K562 (cell line): ENCODE measurements around the gene TBC1D5. TPM values are rescaled to one million over a fixed set of nuclear protein-coding genes. Genes with fewer than 3 reads are reported as not detected.

Source experiments
- ATAC-seq: fragments of 200-7000 bp; cut with Tn5 transposase; 3 replicates; pipeline ENCODE4 v1.9.1; 2020; ENCODE audit warnings: moderate library complexity
- BruUV-seq: library from RNA; stranded (reverse); fragments of 400-500 nt; replicated peaks from 2 replicates; lab custom pipeline; 2021; lab: Mats Ljungman, UMichigan
- CTCF ChIA-PET: fragments of 300-600 bp; formaldehyde crosslinking; extraction: SDS; loops from one replicate; lab custom pipeline; 2021; ENCODE audit warnings: low intra/inter-chr PET ratio; lab: Yijun Ruan, JAX
- POLR2A ChIA-PET: fragments of 300-600, 350-650 bp; sonication (Branson Sonifier 250); formaldehyde crosslinking; extraction: SDS; loops from one replicate; lab custom pipeline; 2021; ENCODE audit warnings: antibody characterized with exemption, inconsistent platforms; lab: Yijun Ruan, JAX
- DNase-seq, 4 experiments: peaks; one replicate each; pipeline versions ENCODE4 v3.0.0 to v3.0.0-alpha.2; 2011 to 2018; ENCODE audit warnings: low spot score in 3 of 4, mixed read lengths in 3 of 4; ENCODE audit errors: extremely low read depth in 1 of 4
- FAIRE-seq: peaks from 2 replicates; lab custom pipeline; 2011; peaks lifted over from hg19 to GRCh38; lab: Jason Lieb, UNC
- H2AFZ ChIP-seq: 2 replicates; pipeline ENCODE4 v1.6.0; 2011; ENCODE audit warnings: low read depth, low read length, control low read depth, inconsistent platforms
- H3K27ac ChIP-seq: fragments of 200-600 bp; 3 replicates; pipeline ENCODE4 v1.8.0; 2011; ENCODE audit warnings: low read depth, mild to moderate bottlenecking, control low read depth, inconsistent platforms, low read length, moderate library complexity, mixed read lengths; ENCODE audit errors: extremely low read depth
- H3K27me3 ChIP-seq, 2 experiments: fragments of 300-600 bp in 1 of 2; 2 replicates in 1 of 2; 3 replicates in 1 of 2; pipeline versions ENCODE4 v1.6.0 to v1.8.0; 2011; ENCODE audit warnings: inconsistent platforms in 2 of 2, low read length in 2 of 2, mild to moderate bottlenecking in 1 of 2, mixed read lengths in 1 of 2, moderate library complexity in 1 of 2; ENCODE audit not compliant: control insufficient read depth in 2 of 2, insufficient read depth in 2 of 2
- H3K36me3 ChIP-seq: fragments of 300-600 bp; 3 replicates; pipeline ENCODE4 v1.8.0; 2011; ENCODE audit warnings: mild to moderate bottlenecking, low read length, inconsistent platforms; ENCODE audit not compliant: control insufficient read depth, insufficient read depth
- H3K4me1 ChIP-seq, 2 experiments: fragments of 200-600 bp in 1 of 2; replicated peaks in 1 of 2; 2 replicates in 1 of 2; 3 replicates in 1 of 2; pipeline versions ENCODE4 v1.5.1 to v1.8.0; 2011; ENCODE audit warnings: inconsistent platforms in 2 of 2, low read length in 2 of 2, mild to moderate bottlenecking in 1 of 2, mixed read lengths in 1 of 2, moderate library complexity in 1 of 2; ENCODE audit not compliant: control insufficient read depth in 2 of 2, insufficient read depth in 2 of 2
- H3K4me2 ChIP-seq: 2 replicates; pipeline ENCODE4 v1.6.1; 2011; ENCODE audit warnings: low read length, control low read depth, inconsistent platforms, mixed read lengths; ENCODE audit not compliant: insufficient read depth
- H3K4me3 ChIP-seq: fragments of 200-600 bp; sonication (generic), shearing (Covaris generic); 2 replicates; pipeline ENCODE4 v1.5.1; 2016; ENCODE audit warnings: control low read depth, inconsistent platforms
- H3K79me2 ChIP-seq: fragments of 200-600 bp; 3 replicates; pipeline ENCODE4 v1.8.0; 2011; ENCODE audit warnings: low read length, inconsistent platforms; ENCODE audit not compliant: control insufficient read depth, insufficient read depth
- H3K9ac ChIP-seq, 2 experiments: 2 replicates each; pipeline versions ENCODE4 v1.6.0 to v1.6.1; 2011; ENCODE audit warnings: low read depth in 2 of 2, low read length in 2 of 2, control low read depth in 1 of 2, inconsistent platforms in 1 of 2, mild to moderate bottlenecking in 1 of 2, mixed read lengths in 1 of 2; ENCODE audit not compliant: insufficient read depth in 1 of 2
- H3K9me1 ChIP-seq: one replicate; pipeline ENCODE4 v1.6.0; 2011; ENCODE audit warnings: inconsistent platforms, mild to moderate bottlenecking, low read length, moderate library complexity; ENCODE audit not compliant: control insufficient read depth, insufficient read depth
- H3K9me3 ChIP-seq: replicated peaks from 2 replicates; pipeline ENCODE4 v1.5.1; 2011; ENCODE audit warnings: low read depth, low read length, inconsistent platforms; ENCODE audit not compliant: control insufficient read depth, insufficient read depth
- H4K20me1 ChIP-seq: replicated peaks from 2 replicates; pipeline ENCODE4 v1.6.1; 2011; ENCODE audit warnings: low read length, inconsistent platforms, mixed read lengths; ENCODE audit not compliant: control insufficient read depth, insufficient read depth
- ARID1B ChIP-seq: fragments of 450-650 bp; IDR thresholded peaks from 2 replicates; pipeline ENCODE4 v1.6.1; 2016; ENCODE audit warnings: antibody characterized with exemption, mild to moderate bottlenecking, inconsistent platforms
- ARID2 ChIP-seq: fragments of 450-650 bp; IDR thresholded peaks from 2 replicates; pipeline ENCODE4 v1.6.1; 2017; ENCODE audit warnings: antibody characterized with exemption, mild to moderate bottlenecking
- CBX8 ChIP-seq: fragments of 200-600 bp; sonication (generic); IDR thresholded peaks from 2 replicates; pipeline ENCODE4 v1.6.1; 2012; ENCODE audit warnings: borderline replicate concordance, mixed run types, low read depth, mild to moderate bottlenecking, moderate library complexity, mixed read lengths, low read length, control low read depth, inconsistent platforms; ENCODE audit not compliant: poor library complexity, severe bottlenecking; ENCODE audit errors: extremely low read depth
- CREBBP ChIP-seq: IDR thresholded peaks from one replicate; pipeline ENCODE4 v1.6.1; 2012; ENCODE audit warnings: low read depth, mild to moderate bottlenecking, control low read depth, inconsistent platforms, low read length
- CXXC5 ChIP-seq: fragments of 250-450 bp; sonication (Bioruptor Pico); IDR thresholded peaks from 2 replicates; pipeline ENCODE4 v1.8.0; 2022; ENCODE audit warnings: inconsistent platforms, mild to moderate bottlenecking, moderate library complexity
- DPF2 ChIP-seq: fragments of 450-650 bp; IDR thresholded peaks from 2 replicates; pipeline ENCODE4 v1.6.1; 2016
- EGR1 ChIP-seq: fragments of 450-650 bp; conservative IDR thresholded peaks from 2 replicates; pipeline ENCODE4 v1.6.1; 2017; ENCODE audit warnings: mild to moderate bottlenecking
- ELF2 ChIP-seq: fragments of 250-450 bp; sonication (Bioruptor Pico); IDR thresholded peaks from 2 replicates; pipeline ENCODE4 v1.5.0; 2021; ENCODE audit warnings: mild to moderate bottlenecking
- EP400 ChIP-seq: fragments of 450-650 bp; IDR thresholded peaks from 2 replicates; pipeline ENCODE4 v1.6.1; 2017; ENCODE audit warnings: antibody characterized with exemption, mild to moderate bottlenecking, moderate library complexity
- FOXK1 ChIP-seq: sonication (generic); formaldehyde crosslinking; IDR thresholded peaks from 2 replicates; pipeline ENCODE4 v1.8.0; 2022; ENCODE audit warnings: missing genetic modification reagents, mild to moderate bottlenecking, borderline replicate concordance
- GTF2F1 ChIP-seq: IDR thresholded peaks from 2 replicates; pipeline ENCODE4 v1.6.1; 2011; ENCODE audit warnings: low read depth, low read length, improper control_type of control experiment
- HIVEP1 ChIP-seq: fragments of 250-450 bp; sonication (Bioruptor Pico); IDR thresholded peaks from 2 replicates; pipeline ENCODE4 v1.4.0; 2020; ENCODE audit warnings: mild to moderate bottlenecking
- HNRNPLL ChIP-seq: fragments of 200-400 bp; formaldehyde crosslinking; IDR thresholded peaks from 2 replicates; pipeline ENCODE4 v1.6.1; 2017; ENCODE audit warnings: low read length, low read depth, mild to moderate bottlenecking; ENCODE audit not compliant: poor library complexity, severe bottlenecking
- KLF16 ChIP-seq: IDR thresholded peaks from 2 replicates; pipeline ENCODE4 v1.6.1; 2016; ENCODE audit warnings: antibody characterized with exemption
- L3MBTL2 ChIP-seq: fragments of 450-650 bp; IDR thresholded peaks from 2 replicates; pipeline ENCODE4 v1.6.1; 2016; ENCODE audit warnings: mild to moderate bottlenecking, moderate library complexity
- MAX ChIP-seq: sonication (generic); formaldehyde crosslinking; IDR thresholded peaks from 2 replicates; pipeline ENCODE4 v1.9.0; 2022; ENCODE audit warnings: mild to moderate bottlenecking, missing genetic modification reagents
- PHF8 ChIP-seq: fragments of 200-600 bp; sonication (generic); IDR thresholded peaks from 2 replicates; pipeline ENCODE4 v1.6.1; 2012; ENCODE audit warnings: mixed run types, mild to moderate bottlenecking, inconsistent platforms, low read length, moderate library complexity, borderline replicate concordance
- PRDM10 ChIP-seq: fragments of 450-650 bp; IDR thresholded peaks from 2 replicates; pipeline ENCODE4 v1.6.1; 2018; ENCODE audit not compliant: partially characterized antibody
- STAG1 ChIP-seq: sonication (generic); formaldehyde crosslinking; IDR thresholded peaks from 2 replicates; pipeline ENCODE4 v1.5.0; 2020; ENCODE audit warnings: missing genetic modification reagents, borderline replicate concordance
- ZNF57 ChIP-seq: fragments of 450-650 bp; formaldehyde crosslinking; IDR thresholded peaks from 2 replicates; pipeline ENCODE4 v1.4.0; 2020; ENCODE audit warnings: mild to moderate bottlenecking, moderate library complexity
- ZNF76 ChIP-seq: fragments of 250-450 bp; sonication (Bioruptor Pico); IDR thresholded peaks from 2 replicates; pipeline ENCODE4 v1.4.0; 2020; ENCODE audit warnings: mild to moderate bottlenecking, moderate library complexity, borderline replicate concordance
- ZNF830 ChIP-seq: fragments of 250-450 bp; sonication (Bioruptor Pico); IDR thresholded peaks from 2 replicates; pipeline ENCODE4 v1.5.0; 2021; ENCODE audit warnings: mild to moderate bottlenecking
- WGBS: fragments of 100-300 bp; shearing (Covaris generic); methylation state at CpG from one replicate; pipeline ENCODE4 v1.1.6; 2016; ENCODE audit warnings: low coverage, mixed read lengths; ENCODE audit not compliant: insufficient coverage; ENCODE audit errors: missing lambda C conversion rate; 5-methylcytosine and 5-hydroxymethylcytosine counted together
- in situ Hi-C: fragments of 300-500 bp; cut with MboI; formaldehyde crosslinking; loops from 4 replicates; pipeline ENCODE4 v1.15.0; 2018; ENCODE audit warnings: inconsistent platforms, mixed read lengths
- intact Hi-C: fragments of 100-400 bp; cut with micrococcal nuclease; formaldehyde crosslinking; loops from 2 replicates; pipeline ENCODE4 v1.14.2; 2022
- polyA plus RNA-seq, 8 experiments: library from polyadenylated mRNA; depleted of rRNA in 4 of 8; stranded (reverse) in 5 of 8; unstranded in 3 of 8; fragments of >200 nt; fragmentation: Nextera tagmentation in 2 of 8; fragmentation: Illumina TruSeq in 1 of 8; extraction: Ambion mirVana in 2 of 8; extraction: Trizol in 1 of 8; gene quantifications; 2 replicates each; pipeline versions ENCODE4 v1.2.1 to v1.2.3, GENCODE V29; 2011 to 2014; ENCODE audit warnings: inconsistent platforms in 1 of 8, missing spikeins in 1 of 8
- total RNA-seq, 7 experiments: library from RNA; depleted of rRNA in 6 of 7; stranded (reverse); fragments of >200 nt in 6 of 7; fragmentation: Illumina TruSeq in 2 of 7; extraction: Trizol in 2 of 7; gene quantifications; 2 replicates each; pipeline versions ENCODE4 v1.2.1 to v1.2.3, GENCODE V29; 2011 to 2021; ENCODE audit warnings: low replicate concordance in 1 of 7

Gene TBC1D5
- total and polyA plus RNA-seq, 9 of the 15 experiments (the other 6 are each of a cell fraction or from before 2014, with no cell fraction given): 2.9 to 38.1 (median 25.6) TPM

GRCh38 chr3:17333893-17334292, 408.5 kb downstream of the TBC1D5 start:
- Histone ChIP-seq H3K4me1 (peaks cover 3 to 13% of the 10 kb centered on the region in 2 experiments; a peak in 4 of 5 replicates), H3K4me3 (no peak overlapping the region), H2AFZ (no peak overlapping the region), H3K79me2 (no peaks in the 10 kb centered on the region), H3K27me3 (no peaks in the 10 kb centered on the region), H3K4me2 (no peak overlapping the region), H3K36me3 (no peaks in the 10 kb centered on the region), H3K27ac (no peak overlapping the region; the same call in 2 of the 3 replicates), H3K9ac (no peak overlapping the region), H4K20me1 (no peaks in the 10 kb centered on the region), H3K9me1 (no peaks in the 10 kb centered on the region), H3K9me3 (no peaks in the 10 kb centered on the region)
- no peak for FAIRE-seq
- ChIA-PET POLR2A (no interaction called here), CTCF (no interaction called here)
- in situ Hi-C loops (no loop called here), intact Hi-C loops (no loop called here)
- BruUV-seq: no TSS peak
- 4% methylated on average over 2 of the region's 2 CpGs for WGBS
- DNase-seq: peak in 1 of 4 experiments; percentile 21
- peak; percentile 64 for ATAC-seq
- TF ChIP-seq ZNF76 (CRISPR knock-in tag): no peak
- 0 out of 2 replicates have a peak, but pooled peaks have one; percentile 4 for TF ChIP-seq EGR1
- TF ChIP-seq GTF2F1: no peak
- no peak for TF ChIP-seq EP400
- TF ChIP-seq MAX (CRISPR knock-in tag): no peak
- TF ChIP-seq HIVEP1: no peak
- no peak for TF ChIP-seq FOXK1
- TF ChIP-seq ARID1B: peak; percentile 67
- TF ChIP-seq ARID2: no peak
- no peak for TF ChIP-seq CBX8
- TF ChIP-seq PRDM10: no peak
- no peak for TF ChIP-seq CREBBP
- TF ChIP-seq HNRNPLL: no peak
- peak; percentile 26; the same call in 1 of the 2 replicates for TF ChIP-seq KLF16
- 0 out of 2 replicates have a peak, but pooled peaks have one; percentile 24 for TF ChIP-seq DPF2
- TF ChIP-seq ZNF830 (CRISPR knock-in tag): no peak
- TF ChIP-seq CXXC5 (CRISPR knock-in tag): no peak
- 0 out of 2 replicates have a peak, but pooled peaks have one; percentile 18 for TF ChIP-seq L3MBTL2
- no peak for TF ChIP-seq ELF2 (CRISPR knock-in tag)
- TF ChIP-seq STAG1 (CRISPR knock-in tag): no peak
- no peak for TF ChIP-seq PHF8
- no peak for TF ChIP-seq ZNF57 (CRISPR knock-in tag)
